ENCODE data around the gene PRPF19.

Gene PRPF19

DNA sequence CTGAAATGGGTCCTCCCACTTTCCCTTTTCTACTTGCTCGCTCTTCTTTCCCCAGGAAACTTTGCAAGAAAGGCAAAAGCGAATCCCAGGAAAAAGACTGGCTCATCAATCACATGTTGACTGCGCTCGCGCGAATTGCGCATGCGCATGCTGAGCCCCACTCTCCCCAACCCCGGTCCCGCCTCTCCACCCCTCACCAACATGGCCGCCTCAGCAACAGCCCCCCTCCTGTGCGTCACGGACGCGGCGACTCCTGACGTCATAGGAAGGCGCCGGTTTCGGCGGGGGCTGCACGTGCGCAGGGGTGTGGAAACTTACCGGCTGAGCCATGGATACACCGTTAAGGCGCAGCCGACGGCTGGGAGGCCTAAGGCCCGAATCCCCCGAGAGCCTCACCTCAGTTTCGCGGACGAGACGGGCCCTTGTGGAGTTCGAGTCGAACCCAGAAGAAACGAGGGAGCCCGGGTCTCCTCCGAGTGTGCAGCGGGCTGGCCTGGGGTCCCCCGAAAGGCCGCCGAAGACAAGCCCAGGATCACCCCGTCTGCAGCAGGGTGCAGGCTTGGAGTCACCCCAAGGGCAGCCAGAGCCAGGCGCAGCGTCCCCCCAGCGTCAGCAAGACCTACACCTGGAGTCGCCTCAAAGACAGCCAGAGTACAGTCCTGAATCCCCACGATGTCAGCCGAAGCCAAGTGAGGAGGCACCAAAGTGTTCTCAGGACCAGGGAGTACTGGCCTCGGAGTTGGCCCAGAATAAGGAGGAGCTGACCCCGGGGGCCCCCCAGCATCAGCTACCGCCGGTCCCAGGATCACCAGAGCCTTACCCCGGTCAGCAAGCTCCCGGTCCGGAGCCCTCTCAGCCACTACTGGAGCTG, 64.4 kb downstream of the PRPF19 start, which contains the start of gene CCDC86:
CCDC86 (plus strand) TSS at position 317 of the 871 bp plus-strand sequence; CDS start at position 329, 12 bp downstream.
- DNase-seq (ENCODE audit: low spot score): peak; percentile 100

Data from D341Med (cell line).